ENCODE data around the gene SSBP3.

The SSBP3 gene

DNA sequence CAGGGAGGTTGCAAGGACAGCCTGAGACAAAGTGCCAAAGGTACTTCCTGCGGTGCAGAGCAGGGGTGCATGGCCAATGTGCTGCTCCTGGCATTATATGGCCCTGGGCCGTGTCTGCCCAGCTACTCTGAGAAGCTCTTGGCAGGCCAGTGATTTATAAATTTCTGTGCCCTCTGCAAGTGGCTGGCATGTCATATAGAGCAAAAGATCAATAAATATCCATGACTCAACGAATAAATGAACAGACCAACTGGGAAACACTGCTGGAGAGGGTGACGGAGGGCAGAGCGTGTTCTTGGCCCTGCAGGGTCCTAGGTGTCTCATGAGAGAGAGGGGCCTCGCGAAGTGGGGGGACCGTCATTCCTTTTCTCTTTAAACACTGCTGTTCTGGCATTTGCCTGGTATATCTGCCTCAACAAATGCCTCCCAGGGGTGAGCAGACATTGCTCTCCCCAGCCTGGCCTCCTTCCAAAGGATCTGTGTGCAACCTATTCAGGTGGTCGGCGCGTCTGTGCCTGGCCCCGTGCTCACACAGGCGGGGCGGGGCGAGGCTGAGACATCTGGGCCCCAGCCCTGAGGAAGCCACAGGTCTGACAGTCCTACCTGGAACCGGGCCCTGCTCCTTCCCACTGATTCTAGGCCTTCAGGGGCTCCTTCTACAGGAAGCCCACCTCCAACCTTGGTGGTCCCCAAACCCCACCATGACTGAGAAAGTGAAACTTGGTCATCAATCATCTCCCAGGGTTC is 123.9 kb downstream of the SSBP3 start:
- no peak for FAIRE-seq

DNA sequence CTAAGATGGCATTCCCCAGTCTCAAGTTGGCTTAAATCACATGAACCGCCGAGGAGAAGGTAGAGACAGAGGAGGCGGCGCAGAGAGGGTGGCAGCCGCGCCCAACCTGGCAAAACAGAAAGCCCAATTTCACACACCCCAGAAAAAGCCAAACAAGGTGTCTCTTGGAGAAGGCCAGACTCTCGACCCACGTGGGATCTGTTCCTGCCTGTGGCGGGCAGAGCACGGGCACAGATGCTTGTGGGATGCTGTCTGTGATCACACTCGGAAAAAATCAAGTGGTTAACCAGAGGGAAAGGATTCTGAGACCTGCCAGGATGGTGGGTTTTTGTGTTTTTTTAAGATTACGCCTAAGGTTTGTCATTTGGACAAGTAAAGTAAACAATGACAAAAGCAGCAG is 125.5 kb downstream of the SSBP3 start:
- FAIRE-seq, result no peak

DNA sequence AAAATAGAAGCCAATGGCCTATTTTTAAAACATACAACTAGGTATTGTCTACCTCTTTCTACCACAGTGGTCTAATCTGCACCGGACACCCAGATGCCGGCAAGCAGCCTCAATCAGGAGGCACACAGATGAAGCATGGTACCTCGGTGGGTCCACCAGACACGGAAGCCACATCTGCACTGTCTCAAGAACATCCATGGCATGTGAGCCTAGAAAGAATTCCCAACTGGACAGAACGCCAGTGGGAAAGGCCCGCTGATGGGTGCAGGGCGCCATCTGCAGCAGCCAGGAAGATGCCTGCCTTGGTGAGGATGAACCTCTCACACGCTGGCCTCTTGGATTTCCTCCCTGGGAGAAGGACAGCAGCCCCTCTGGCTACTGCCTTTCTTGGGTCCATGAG is 126.7 kb downstream of the SSBP3 start:
- no peak for FAIRE-seq

DNA sequence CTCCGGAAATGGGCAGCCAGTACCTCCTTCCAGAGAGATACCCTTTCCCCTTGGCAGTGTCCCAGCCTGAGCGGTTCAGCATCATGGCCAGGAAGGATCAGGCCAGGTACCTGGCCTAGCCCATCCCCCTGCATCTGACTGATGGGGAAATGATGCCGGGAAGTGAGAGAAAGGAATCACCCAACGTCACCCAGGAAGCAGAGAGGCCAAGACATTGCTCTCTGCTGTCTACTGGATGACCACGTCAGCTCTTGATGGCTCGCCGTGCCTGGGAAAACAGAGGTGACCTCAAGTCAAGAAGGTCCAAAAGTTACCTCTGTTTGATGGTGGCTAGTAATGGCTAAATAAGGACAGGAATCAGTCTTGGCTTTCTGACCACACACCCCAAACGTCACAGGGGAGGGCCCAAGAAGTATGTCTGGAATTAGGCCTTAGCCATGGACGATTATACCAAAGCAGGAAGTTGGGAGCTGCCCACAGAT is 127.2 kb downstream of the SSBP3 start:
- no peak for FAIRE-seq

DNA sequence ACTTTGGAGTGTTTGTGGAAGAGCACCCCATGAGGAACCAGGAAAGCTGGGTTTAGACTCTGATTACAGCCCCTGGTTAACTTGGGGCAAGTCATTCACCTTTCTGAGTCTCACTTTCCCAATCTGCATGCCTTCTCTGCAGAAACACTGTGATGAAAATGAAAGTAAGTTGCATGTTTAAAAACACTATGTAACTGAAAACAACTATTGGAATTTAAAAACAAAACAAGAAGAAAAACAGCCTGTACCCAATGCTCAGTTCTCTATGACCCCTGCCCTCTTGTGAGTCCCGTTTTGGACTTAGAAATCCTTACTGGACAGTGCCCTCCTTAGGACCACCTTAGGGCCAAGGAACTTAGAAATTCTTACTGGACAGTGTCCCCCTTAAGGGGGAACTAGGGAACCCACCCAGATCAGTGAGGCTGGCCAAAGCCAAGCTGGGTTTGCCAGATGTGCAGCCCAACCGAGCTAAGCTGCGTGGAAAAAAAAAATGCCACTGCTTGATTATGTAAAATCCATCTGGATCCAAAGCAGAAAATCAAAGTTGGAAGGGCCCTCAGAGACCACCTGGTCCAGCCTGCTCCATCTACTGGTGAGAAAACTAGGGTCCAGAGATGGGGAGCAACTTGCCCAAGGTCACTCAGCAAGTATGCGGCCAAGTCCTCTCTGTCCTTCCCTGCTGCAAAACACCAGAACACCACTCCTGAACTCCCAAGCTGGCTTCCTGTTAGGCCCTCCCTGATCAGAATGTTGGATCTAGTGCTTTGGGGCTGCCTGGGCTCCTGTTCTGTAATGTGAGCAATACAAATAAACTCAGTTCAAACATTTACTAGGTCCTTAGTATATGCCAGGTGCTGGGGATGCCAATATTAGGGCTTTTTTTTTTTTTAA is 128.5 kb downstream of the SSBP3 start:
- FAIRE-seq, result no peak

DNA sequence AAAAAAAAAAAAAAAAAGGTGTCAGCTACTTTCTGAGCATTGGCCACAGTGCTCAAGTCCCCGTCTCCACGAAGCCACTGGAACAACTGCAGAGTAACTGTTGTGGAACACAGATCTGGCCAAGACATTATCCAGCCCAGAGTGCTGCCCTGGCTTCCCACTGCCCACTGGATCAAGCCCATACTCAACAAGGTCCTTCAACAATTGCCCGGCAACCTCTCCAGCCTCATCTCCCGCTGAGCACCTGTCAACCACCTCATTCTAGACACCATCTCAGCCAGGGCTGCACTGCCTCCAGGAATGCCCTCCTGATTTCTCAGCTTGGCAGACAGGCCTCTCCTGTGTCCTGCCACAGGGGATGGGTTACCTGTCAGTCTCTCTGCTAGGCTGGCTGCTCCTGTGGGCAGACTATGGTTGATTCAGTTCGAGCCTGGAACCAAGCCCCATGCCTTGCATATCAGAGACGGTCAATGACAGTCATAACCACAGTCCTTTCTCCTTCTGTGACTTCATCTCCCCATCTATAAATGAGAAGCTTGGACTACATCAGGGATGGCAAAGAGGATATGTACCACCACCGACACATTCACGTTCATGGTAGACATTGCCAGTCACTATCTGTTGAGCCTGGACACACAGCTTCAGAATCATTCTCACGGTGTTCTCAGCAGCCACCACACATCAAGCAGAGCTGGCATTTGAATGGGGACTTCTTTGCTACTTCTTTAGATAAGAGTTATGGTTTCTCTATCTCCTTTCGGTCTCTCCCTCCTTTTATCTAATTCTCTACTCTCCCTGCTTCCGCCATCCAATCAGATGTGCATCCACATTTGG is 129.4 kb downstream of the SSBP3 start:
- no peak for FAIRE-seq

DNA sequence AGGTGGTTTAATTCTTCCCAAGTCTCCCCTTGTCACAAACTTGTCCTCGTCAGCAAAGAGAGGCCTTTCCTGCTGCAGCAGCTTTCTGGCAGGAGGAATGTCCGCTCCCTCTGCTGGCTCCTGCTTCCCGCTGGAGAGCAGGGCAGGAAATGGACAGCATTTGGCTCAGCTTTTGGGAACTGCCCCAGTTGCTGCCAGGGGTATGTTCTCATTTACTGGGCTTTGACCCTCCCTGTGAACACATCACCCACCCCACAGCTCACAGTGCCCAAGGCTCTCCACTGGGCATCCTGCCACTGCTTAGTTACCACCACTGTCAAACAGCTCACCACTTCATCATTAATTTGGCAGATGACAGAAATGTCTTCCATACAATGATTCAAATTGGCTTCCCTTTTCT is 130.8 kb downstream of the SSBP3 start:
- FAIRE-seq, result no peak

- no peak for FAIRE-seq
These were observed 131.3 kb downstream of the SSBP3 start for GRCh38 chr1:54274881-54275280.

- no peak for FAIRE-seq
These were observed 131.7 kb downstream of the SSBP3 start for GRCh38 chr1:54274448-54274847.

DNA sequence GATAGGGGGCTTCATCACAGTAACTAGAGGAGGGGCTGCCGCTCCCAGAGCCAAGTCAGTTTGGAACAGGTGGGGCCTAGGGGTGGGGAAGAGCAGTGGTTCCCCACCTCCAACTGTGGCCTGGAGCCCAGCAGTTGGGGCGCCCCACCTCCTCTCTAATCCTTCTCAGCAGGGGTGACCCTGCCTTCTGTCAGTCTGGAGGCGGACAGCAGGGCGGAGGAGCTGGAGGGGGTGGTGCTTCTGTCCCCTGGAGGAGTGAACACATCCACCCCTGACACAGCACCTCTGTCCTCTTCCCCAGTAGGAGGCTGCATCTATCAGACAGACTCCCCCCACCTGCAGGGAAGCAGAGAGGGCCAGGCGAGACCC is 132.4 kb downstream of the SSBP3 start:
- no peak for FAIRE-seq

GRCh38 chr1:54273092-54273794 is 133.0 kb downstream of the SSBP3 start:
- no peak for FAIRE-seq

DNA sequence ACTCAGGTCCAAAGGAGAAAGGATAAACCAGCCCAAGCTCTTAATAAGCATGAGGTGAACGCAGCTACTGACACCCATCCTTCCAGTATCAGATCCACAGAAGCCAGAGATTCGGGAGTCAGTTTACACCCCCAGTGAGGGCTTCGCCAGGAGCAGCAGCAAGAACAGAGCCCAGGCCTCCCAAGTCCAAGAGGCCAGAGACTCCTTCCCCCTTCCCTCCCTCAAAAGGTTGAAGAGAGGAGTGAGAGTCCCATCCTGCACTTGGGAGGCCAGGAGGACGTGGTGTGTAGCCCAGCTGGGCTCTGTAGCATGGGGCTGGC is 133.5 kb downstream of the SSBP3 start:
- no peak for FAIRE-seq

DNA sequence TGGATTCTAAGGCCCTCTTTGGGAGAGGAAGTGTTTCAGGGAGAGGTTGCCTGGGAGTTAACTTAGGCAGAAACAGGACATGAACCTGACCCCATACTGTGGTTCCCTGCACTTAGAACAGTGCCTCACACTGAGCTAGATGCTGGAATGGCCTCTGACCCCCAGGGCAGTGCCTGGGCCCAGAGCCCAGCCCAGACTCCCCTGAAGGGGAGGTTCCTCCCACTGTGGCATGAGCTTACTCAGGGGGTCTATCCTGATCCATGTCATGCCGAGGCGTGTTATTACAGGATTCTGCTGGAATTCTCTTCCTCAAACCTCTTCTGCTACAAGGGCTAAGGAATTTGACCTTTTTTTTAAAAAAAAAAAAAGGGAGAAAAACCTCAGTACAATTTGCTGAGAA is 134.1 kb downstream of the SSBP3 start:
- no peak for FAIRE-seq

DNA sequence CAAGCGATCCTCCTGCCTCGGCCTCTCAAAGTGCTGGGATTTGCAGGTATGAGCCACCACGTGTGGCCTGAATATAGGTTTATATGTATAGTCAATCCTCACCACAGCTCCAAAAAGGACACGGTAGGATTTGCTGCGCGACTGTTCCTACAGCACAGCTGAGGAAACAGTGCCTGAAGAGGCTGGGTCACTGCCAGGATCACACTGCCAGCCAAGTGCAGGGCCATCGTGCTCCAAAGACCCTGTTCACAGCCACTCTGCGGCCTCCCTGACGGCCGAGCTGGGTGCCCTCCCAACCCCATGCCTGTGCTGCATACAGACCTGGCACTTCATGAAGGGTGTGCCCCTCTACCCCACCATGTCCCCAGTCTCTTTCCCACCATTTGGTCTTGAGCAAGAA is 134.9 kb downstream of the SSBP3 start:
- FAIRE-seq, result no peak

GRCh38 chr1:54270543-54270942 is 135.7 kb downstream of the SSBP3 start:
- FAIRE-seq, result no peak

GRCh38 chr1:54268762-54269297 is 137.4 kb downstream of the SSBP3 start:
- FAIRE-seq, result no peak

GRCh38 chr1:54267815-54268761 is 138.1 kb downstream of the SSBP3 start:
- FAIRE-seq, result no peak

- FAIRE-seq, result no peak
These were observed 139.3 kb downstream of the SSBP3 start for GRCh38 chr1:54266908-54267307.

DNA sequence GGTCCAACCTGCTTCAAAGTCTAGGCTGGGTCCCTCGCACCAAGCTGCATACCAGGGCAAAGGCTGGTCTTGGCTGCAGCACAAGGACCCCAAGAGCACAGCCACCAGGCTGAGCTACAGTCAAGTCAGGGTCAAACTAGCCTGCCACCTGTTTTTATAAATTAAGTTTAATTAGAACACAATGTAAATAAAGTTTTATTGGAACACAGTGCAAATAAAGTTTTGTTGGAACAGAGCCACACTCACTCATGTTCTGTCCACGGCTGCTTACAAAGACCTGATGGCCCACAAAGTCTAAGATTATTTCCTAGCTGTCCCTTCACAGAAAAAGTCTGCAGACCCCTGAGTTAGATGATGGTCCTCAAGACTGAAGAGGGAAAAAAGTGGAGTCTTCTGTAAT is 140.0 kb downstream of the SSBP3 start:
- no peak for FAIRE-seq

- FAIRE-seq, result no peak
These were observed 140.5 kb downstream of the SSBP3 start for GRCh38 chr1:54265659-54266058.

GRCh38 chr1:54265126-54265525 is 141.1 kb downstream of the SSBP3 start:
- FAIRE-seq, result no peak
